Prostate gland (tissue), 2 donors: ENCODE data around the gene NEK7. TPM values are rescaled to one million over a fixed set of nuclear protein-coding genes. Genes with fewer than 3 reads are reported as not detected.

Experiments
- DNase-seq: peaks from one replicate; pipeline ENCODE4 v3.0.0-alpha.2; 2019; ENCODE audit warnings: low spot score
- H3K27ac ChIP-seq, 2 donors: fragments of 200-600 bp; sonication (generic); 2 replicates each; pipeline ENCODE4 v1.5.1; 2017 to 2019
- H3K27me3 ChIP-seq: fragments of 200-600 bp; sonication (generic); replicated peaks from 2 replicates; pipeline ENCODE4 v1.5.1; 2019; ENCODE audit not compliant: insufficient read depth
- H3K36me3 ChIP-seq, 2 donors: fragments of 200-600 bp; sonication (generic); 1 replicate in 1 of 2; 2 replicates in 1 of 2; pipeline versions ENCODE4 v1.5.1 to v1.8.1; 2017 to 2019
- H3K4me1 ChIP-seq: fragments of 200-600 bp; sonication (generic); replicated peaks from 2 replicates; pipeline ENCODE4 v1.5.1; 2019
- H3K4me3 ChIP-seq, 2 donors: fragments of 200-600 bp; sonication (generic); 2 replicates each; pipeline ENCODE4 v1.5.1; 2017 to 2019
- H3K9me3 ChIP-seq: fragments of 200-600 bp; sonication (generic); 2 replicates; pipeline ENCODE4 v1.5.1; 2017
- CTCF ChIP-seq, 4 experiments: fragments of 200-600 bp in 2 of 4; fragments of 450-650 bp in 2 of 4; sonication (generic) in 2 of 4; IDR thresholded peaks; 1 replicate in 3 of 4; 2 replicates in 1 of 4; pipeline ENCODE4 v1.5.1; 2016 to 2019; ENCODE audit warnings: antibody characterized with exemption in 4 of 4, mild to moderate bottlenecking in 2 of 4, moderate library complexity in 2 of 4
- POLR2A ChIP-seq: fragments of 450-650 bp; IDR thresholded peaks from one replicate; pipeline ENCODE4 v1.6.1; 2016; ENCODE audit warnings: antibody characterized with exemption, mild to moderate bottlenecking
- POLR2AphosphoS5 ChIP-seq: sonication (generic); formaldehyde crosslinking; IDR thresholded peaks from one replicate; pipeline ENCODE4 v1.6.1; 2017; ENCODE audit warnings: antibody characterized with exemption
- WGBS: methylation state at CpG from one replicate; pipeline ENCODE4 v1.1.5; 2018; 5-methylcytosine and 5-hydroxymethylcytosine counted together
- intact Hi-C: fragments of 100-400 bp; cut with DNase I; formaldehyde crosslinking; loops from one replicate; pipeline ENCODE4 v1.14.2; 2022
- total RNA-seq, 2 donors: library from RNA; depleted of rRNA; stranded (reverse); fragments of >200 nt; gene quantifications; one replicate each; pipeline ENCODE4 v1.1.0, GENCODE V29; 2016

Gene NEK7
- total RNA-seq, 2 donors from 2014 or later: 53.3 to 70.9 TPM

DNA sequence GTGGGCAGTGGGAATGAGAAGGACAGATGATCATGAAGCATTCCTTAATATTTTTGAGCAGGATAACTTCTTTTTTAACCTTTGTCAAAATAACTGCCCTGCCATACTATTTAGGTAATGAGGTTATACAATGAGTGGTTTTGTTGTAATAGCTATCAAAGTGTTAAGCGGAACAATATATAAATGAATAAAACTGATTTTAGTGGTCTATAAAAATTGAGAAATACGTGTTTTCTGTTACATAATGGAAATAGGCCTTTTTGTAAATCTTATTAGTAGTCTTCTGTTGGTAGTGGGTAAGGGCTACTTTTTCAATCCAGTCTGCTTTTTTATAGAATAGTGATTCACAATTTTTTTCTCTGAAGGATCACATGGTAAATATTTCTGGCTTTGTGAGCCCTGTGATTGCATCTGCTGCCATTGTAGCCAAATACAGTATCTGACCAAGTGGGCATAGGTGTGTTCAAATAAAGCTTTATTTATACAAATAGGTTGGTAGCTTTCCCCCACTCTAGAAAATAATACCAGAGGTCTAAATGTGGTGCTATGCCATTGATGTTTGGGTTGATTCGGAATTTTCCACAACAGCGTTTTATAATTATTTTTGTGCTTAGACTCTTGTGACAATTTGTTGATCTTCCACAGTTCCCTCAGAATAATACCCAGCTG lies 4.3 kb downstream of the NEK7 start:
- H3K27me3 ChIP-seq: no peaks in the 10 kb centered on the region
- intact Hi-C loops: no loop called here
- WGBS: 88% methylated on average over 4 of the region's 4 CpGs
- H3K9me3 ChIP-seq: no peaks in the 10 kb centered on the region
- H3K36me3 ChIP-seq: no peaks in the 10 kb centered on the region
- no peak for TF ChIP-seq POLR2AphosphoS5
- no peak overlapping the region for H3K4me3 ChIP-seq
- H3K27ac ChIP-seq: no peak overlapping the region
- H3K4me1 ChIP-seq: peaks cover 3% of the 10 kb centered on the region
- DNase-seq: no peak

DNA sequence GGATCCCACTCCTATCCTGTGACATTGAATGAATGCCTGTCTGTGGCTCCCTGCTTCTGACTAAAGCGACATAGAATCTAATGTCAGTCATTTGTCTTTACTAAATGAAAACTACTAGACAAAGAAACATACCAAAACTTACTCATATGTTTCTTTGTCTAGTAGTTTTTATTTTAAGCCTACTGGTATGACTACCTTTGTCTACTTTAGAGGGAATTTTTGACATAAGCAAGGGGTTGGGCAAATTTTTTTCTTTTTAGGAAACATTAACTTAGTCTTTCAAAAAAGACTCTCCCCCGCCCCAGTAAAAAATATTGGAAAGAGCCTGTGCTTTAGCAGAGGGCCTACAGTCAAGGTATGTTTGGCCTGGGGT lies 4.9 kb downstream of the NEK7 start:
- H3K27me3 ChIP-seq: no peaks in the 10 kb centered on the region
- DNase-seq: no peak
- WGBS: 94% methylated on average over 2 of the region's 2 CpGs
- TF ChIP-seq CTCF (IDR thresholded peaks at IDR 0.05) (no peak), POLR2A (no peak), POLR2AphosphoS5 (no peak)
- intact Hi-C loops: no loop called here
- H3K4me1 ChIP-seq: peaks cover 3% of the 10 kb centered on the region
- no peaks in the 10 kb centered on the region for H3K36me3 ChIP-seq
- no peaks in the 10 kb centered on the region for H3K9me3 ChIP-seq
- no peak overlapping the region for H3K27ac ChIP-seq
- H3K4me3 ChIP-seq: no peak overlapping the region

DNA sequence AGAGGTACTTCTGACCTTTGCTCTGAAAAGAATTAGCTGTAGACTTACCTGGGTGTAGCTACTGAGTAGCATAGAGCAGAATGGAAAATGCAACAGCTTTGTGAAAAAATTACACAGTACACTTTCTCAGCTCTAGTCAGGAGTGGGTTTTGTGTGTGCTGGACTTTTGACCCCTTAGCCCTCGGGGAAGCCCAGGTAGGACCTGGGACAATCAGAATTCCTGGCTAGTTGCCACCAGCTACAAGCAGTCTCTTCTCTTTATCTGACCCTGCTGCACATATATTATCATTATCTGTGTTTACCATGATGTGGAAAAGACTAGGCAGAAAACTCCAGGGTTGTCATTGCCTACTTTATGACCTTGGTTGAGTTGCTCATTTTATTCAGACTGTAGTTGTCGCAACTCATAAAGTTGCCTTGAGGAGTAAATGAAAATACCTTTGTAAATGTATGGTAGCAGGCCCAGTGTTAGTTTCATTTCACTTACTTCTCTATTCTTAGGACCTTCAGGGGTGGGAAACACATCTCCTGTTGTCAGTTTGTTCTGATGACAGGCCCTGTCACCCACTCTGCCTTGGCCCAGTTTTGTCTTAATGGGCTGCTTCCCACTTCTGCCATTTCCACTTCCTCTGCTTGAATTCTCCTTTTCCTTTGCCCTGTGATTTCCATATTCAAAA lies 5.4 kb downstream of the NEK7 start:
- WGBS: 83% methylated on average over 2 of the region's 2 CpGs
- peaks cover 3% of the 10 kb centered on the region for H3K4me1 ChIP-seq
- H3K36me3 ChIP-seq: no peaks in the 10 kb centered on the region
- H3K27ac ChIP-seq: no peak overlapping the region
- intact Hi-C loops: no loop called here
- H3K9me3 ChIP-seq: no peaks in the 10 kb centered on the region
- no peak overlapping the region for H3K4me3 ChIP-seq
- H3K27me3 ChIP-seq: no peaks in the 10 kb centered on the region
- DNase-seq: no peak
- TF ChIP-seq POLR2A: no peak
- TF ChIP-seq CTCF (IDR thresholded peaks at IDR 0.05): no peak
- TF ChIP-seq POLR2AphosphoS5: no peak

GRCh38 chr1:198165927-198166647 lies 9.3 kb downstream of the NEK7 start:
- no peak overlapping the region for H3K27ac ChIP-seq
- H3K27me3 ChIP-seq: no peaks in the 10 kb centered on the region
- no peak for DNase-seq
- no peaks in the 10 kb centered on the region for H3K9me3 ChIP-seq
- TF ChIP-seq POLR2AphosphoS5 (no peak), CTCF (IDR thresholded peaks at IDR 0.05) (no peak), POLR2A (no peak)
- 84% methylated on average over 5 of the region's 5 CpGs for WGBS
- no peaks in the 10 kb centered on the region for H3K4me1 ChIP-seq
- H3K36me3 ChIP-seq: no peaks in the 10 kb centered on the region
- intact Hi-C loops: no loop called here
- no peak overlapping the region for H3K4me3 ChIP-seq

DNA sequence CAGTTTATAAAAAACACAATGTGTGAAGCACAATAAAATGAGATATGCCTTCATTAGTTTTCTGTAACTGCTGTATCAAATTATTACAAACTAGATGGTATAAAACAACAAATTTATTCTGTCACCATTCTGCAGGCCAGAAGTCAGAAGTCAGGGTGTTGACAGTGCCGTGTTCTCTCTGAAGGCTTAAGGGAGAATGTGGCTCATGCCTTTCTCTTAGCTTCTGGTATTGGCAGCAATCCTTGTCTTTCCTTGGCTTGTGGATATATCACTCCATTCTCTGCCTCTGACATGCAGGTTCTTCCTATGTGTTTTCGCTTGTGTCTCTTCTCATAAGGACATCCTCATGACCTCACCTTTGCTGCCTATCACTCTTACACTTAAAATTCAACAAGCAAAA lies 10.1 kb downstream of the NEK7 start:
- Histone ChIP-seq H3K36me3 (no peaks in the 10 kb centered on the region), H3K4me1 (no peaks in the 10 kb centered on the region), H3K27ac (no peak overlapping the region), H3K4me3 (no peak overlapping the region), H3K9me3 (no peaks in the 10 kb centered on the region), H3K27me3 (no peaks in the 10 kb centered on the region)
- TF ChIP-seq CTCF (IDR thresholded peaks at IDR 0.05): no peak
- no peak for TF ChIP-seq POLR2A
- no peak for TF ChIP-seq POLR2AphosphoS5
- intact Hi-C loops: no loop called here
- 98% methylated on average over 2 of the region's 2 CpGs for WGBS
- DNase-seq: no peak
